Sigmoid colon (tissue), 7 donors: ENCODE data around the gene RCN2. TPM values are rescaled to one million over a fixed set of nuclear protein-coding genes. Genes with fewer than 3 reads are reported as not detected.

Source experiments
- DNase-seq: peaks from one replicate; pipeline ENCODE4 v3.0.0-alpha.2; 2019
- H3K27ac ChIP-seq, 4 donors: fragments of 200-600 bp; sonication (generic); one replicate each; pipeline ENCODE4 v1.5.1; 2016 to 2019; ENCODE audit warnings: mild to moderate bottlenecking in 1 of 4
- H3K27me3 ChIP-seq, 3 donors: fragments of 200-600 bp; sonication (generic); one replicate each; pipeline ENCODE4 v1.5.1; 2019; ENCODE audit warnings: mild to moderate bottlenecking in 1 of 3
- H3K36me3 ChIP-seq, 4 donors: fragments of 200-600 bp; sonication (generic); one replicate each; pipeline ENCODE4 v1.5.1; 2016 to 2019
- H3K4me1 ChIP-seq, 4 donors: fragments of 200-600 bp; sonication (generic); one replicate each; pipeline ENCODE4 v1.5.1; 2017 to 2019
- H3K4me3 ChIP-seq, 4 donors: fragments of 200-600 bp; sonication (generic); one replicate each; pipeline ENCODE4 v1.5.1; 2017 to 2019; ENCODE audit warnings: mild to moderate bottlenecking in 2 of 4, moderate library complexity in 1 of 4
- H3K9me3 ChIP-seq, 4 donors: fragments of 200-600 bp in 3 of 4; sonication (generic) in 3 of 4; one replicate each; pipeline versions ENCODE4 v1.5.1 to v1.6.1; 2013 to 2019
- CTCF ChIP-seq, 4 experiments: fragments of 450-650 bp in 3 of 4; fragments of 200-600 bp in 1 of 4; IDR thresholded peaks; one replicate each; pipeline ENCODE4 v1.5.1; 2016 to 2019; ENCODE audit warnings: antibody characterized with exemption in 4 of 4, mild to moderate bottlenecking in 3 of 4, moderate library complexity in 2 of 4
- EP300 ChIP-seq, 4 donors: sonication (generic); formaldehyde crosslinking; IDR thresholded peaks; one replicate each; pipeline ENCODE4 v1.6.1; 2017; ENCODE audit warnings: antibody characterized with exemption in 4 of 4
- POLR2A ChIP-seq, 2 donors: fragments of 450-650 bp; IDR thresholded peaks; one replicate each; pipeline ENCODE4 v1.6.1; 2016; ENCODE audit warnings: antibody characterized with exemption in 2 of 2, mild to moderate bottlenecking in 2 of 2, moderate library complexity in 2 of 2
- POLR2AphosphoS5 ChIP-seq, 4 donors: sonication (generic); formaldehyde crosslinking; IDR thresholded peaks; one replicate each; pipeline ENCODE4 v1.6.1; 2017; ENCODE audit warnings: antibody characterized with exemption in 4 of 4
- WGBS, 2 donors: extraction: QIAGEN DNeasy Blood & Tissue Kit; methylation state at CpG; one replicate each; pipeline ENCODE4 v1.1.7; 2013; 5-methylcytosine and 5-hydroxymethylcytosine counted together
- intact Hi-C: fragments of 100-400 bp; cut with DNase I; formaldehyde crosslinking; loops from one replicate; pipeline ENCODE4 v1.15.1; 2023
- polyA plus RNA-seq, 3 donors: library from polyadenylated mRNA; stranded (reverse); fragments of 200-250 nt; gene quantifications; one replicate each; pipeline ENCODE4 v1.2.3, GENCODE V29; 2013
- total RNA-seq, 4 donors: library from RNA; depleted of rRNA; stranded (reverse); fragments of >200 nt; gene quantifications; one replicate each; pipeline ENCODE4 v1.1.0, GENCODE V29; 2016
- donor health status: healthy with polysubstance abuse.
- donor health status: Bipolar disorder and iron deficiency.
- donor health status: healthy.

The RCN2 gene
- total and polyA plus RNA-seq, 7 donors = 12.3 to 62.8 (median 45.5) TPM

GRCh38 chr15:76978522-76979330, 47.2 kb downstream of the RCN2 start:
- no peak for DNase-seq
- TF ChIP-seq POLR2A (IDR thresholded peaks at IDR 0.05) (no peak), POLR2AphosphoS5 (IDR thresholded peaks at IDR 0.05) (no peak), EP300 (IDR thresholded peaks at IDR 0.05) (no peak), CTCF (IDR thresholded peaks at IDR 0.05) (no peak)
- WGBS, 2 donors = 93 to 95% methylated on average over 18 of the region's 18 CpGs

GRCh38 chr15:76979331-76979925, 47.9 kb downstream of the RCN2 start:
- Histone ChIP-seq H3K4me3 (no peak overlapping the region), H3K9me3 (no peaks in the 10 kb centered on the region), H3K27ac (no peak overlapping the region), H3K36me3 (no peaks in the 10 kb centered on the region), H3K4me1 (peaks cover 0 to 4% (median 0%) of the 10 kb centered on the region in 4 donors), H3K27me3 (no peaks in the 10 kb centered on the region)
- 93% methylated on average over 23 of the region's 23 CpGs for WGBS, 2 donors
- DNase-seq = no peak
- intact Hi-C loops = no loop called here
- TF ChIP-seq POLR2A (IDR thresholded peaks at IDR 0.05) (no peak), EP300 (IDR thresholded peaks at IDR 0.05) (no peak), CTCF (IDR thresholded peaks at IDR 0.05) (no peak), POLR2AphosphoS5 (IDR thresholded peaks at IDR 0.05) (no peak)

More at GRCh38 chr15:76978522-76979330, 47.2 kb downstream of the RCN2 start:
- Histone ChIP-seq H3K4me1 (peaks cover 0 to 6% (median 0%) of the 10 kb centered on the region in 4 donors), H3K9me3 (no peaks in the 10 kb centered on the region), H3K36me3 (no peaks in the 10 kb centered on the region), H3K27ac (no peak overlapping the region), H3K27me3 (no peaks in the 10 kb centered on the region), H3K4me3 (no peak overlapping the region)
- intact Hi-C loops = no loop called here

DNA sequence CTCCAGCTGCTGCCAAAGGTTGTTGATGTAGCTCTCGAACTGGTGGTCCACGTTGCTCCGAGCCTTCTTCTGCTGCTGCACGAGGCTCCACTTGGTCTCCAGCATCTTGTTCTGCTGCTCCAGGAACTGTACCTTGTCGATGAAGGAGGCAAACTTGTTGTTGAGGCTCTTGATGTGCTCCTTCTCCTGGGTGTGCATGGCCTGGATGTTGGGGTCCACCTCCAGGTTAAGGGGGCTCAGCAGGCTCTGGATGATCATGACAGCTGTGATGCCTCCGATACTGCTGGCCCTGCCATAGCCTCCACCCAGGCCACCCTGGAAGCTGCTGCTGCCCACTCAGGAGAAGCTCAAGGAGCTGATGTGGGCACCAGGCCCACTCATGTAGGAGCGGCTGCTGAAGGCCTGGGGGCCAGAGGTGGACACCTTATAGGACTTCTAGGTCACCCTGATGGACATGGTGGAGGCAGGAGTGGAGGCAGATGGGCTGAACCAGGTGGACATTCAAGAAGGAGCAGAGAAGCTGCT, 48.5 kb downstream of the RCN2 start:
- no peak for DNase-seq
- Histone ChIP-seq H3K4me3 (no peak overlapping the region), H3K27ac (no peak overlapping the region), H3K9me3 (no peaks in the 10 kb centered on the region), H3K36me3 (no peaks in the 10 kb centered on the region), H3K27me3 (no peaks in the 10 kb centered on the region), H3K4me1 (no peaks in the 10 kb centered on the region)
- TF ChIP-seq CTCF (IDR thresholded peaks at IDR 0.05) (no peak), EP300 (IDR thresholded peaks at IDR 0.05) (no peak), POLR2A (IDR thresholded peaks at IDR 0.05) (no peak), POLR2AphosphoS5 (IDR thresholded peaks at IDR 0.05) (no peak)
- intact Hi-C loops = no loop called here
- WGBS, 2 donors = 87 to 88% methylated on average over 7 of the region's 7 CpGs

DNA sequence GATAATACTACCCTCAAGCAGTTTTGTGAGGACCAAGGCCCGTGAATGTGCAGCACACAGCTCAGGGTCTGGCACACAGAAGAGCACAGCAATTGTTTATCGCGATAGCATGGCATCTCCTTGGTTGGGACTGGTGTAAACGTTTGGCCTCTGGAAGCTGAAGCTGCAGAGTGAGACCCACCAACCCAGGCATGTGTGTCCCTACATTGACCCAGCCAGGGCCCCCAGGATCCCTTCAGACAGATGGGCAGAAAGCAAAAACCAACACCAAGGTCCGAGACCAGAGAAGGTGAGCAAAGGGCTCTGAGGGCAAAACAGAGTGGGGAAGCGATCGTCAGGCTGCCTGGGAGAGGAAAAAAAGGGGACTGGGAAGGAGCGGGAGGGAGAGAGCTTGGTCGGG, 50.8 kb downstream of the RCN2 start:
- no peak for DNase-seq

More for the DNA sequence above, 50.8 kb downstream of the RCN2 start:
- 92% methylated on average over 9 of the region's 9 CpGs for whole genome bisulfite sequencing, 2 donors
- Histone ChIP-seq H3K27ac (no peak overlapping the region), H3K36me3 (no peaks in the 10 kb centered on the region), H3K4me3 (no peak overlapping the region), H3K9me3 (no peaks in the 10 kb centered on the region), H3K4me1 (no peaks in the 10 kb centered on the region), H3K27me3 (no peaks in the 10 kb centered on the region)
- intact Hi-C loops = no loop called here
- no peak for TF ChIP-seq EP300 (IDR thresholded peaks at IDR 0.05)
- TF ChIP-seq POLR2A (IDR thresholded peaks at IDR 0.05) = no peak
- TF ChIP-seq POLR2AphosphoS5 (IDR thresholded peaks at IDR 0.05) = no peak
- TF ChIP-seq CTCF (IDR thresholded peaks at IDR 0.05) = no peak
